ENCODE results near the gene MYLK.

GRCh38 chr3:123683505-123684154 is 200.5 kb downstream of the MYLK start:
- TF ChIP-seq, protein P1, sequence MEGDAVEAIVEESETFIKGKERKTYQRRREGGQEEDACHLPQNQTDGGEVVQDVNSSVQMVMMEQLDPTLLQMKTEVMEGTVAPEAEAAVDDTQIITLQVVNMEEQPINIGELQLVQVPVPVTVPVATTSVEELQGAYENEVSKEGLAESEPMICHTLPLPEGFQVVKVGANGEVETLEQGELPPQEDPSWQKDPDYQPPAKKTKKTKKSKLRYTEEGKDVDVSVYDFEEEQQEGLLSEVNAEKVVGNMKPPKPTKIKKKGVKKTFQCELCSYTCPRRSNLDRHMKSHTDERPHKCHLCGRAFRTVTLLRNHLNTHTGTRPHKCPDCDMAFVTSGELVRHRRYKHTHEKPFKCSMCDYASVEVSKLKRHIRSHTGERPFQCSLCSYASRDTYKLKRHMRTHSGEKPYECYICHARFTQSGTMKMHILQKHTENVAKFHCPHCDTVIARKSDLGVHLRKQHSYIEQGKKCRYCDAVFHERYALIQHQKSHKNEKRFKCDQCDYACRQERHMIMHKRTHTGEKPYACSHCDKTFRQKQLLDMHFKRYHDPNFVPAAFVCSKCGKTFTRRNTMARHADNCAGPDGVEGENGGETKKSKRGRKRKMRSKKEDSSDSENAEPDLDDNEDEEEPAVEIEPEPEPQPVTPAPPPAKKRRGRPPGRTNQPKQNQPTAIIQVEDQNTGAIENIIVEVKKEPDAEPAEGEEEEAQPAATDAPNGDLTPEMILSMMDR (conservative IDR thresholded peaks at IDR 0.05; ENCODE audit: low read length), result no peak
- TF ChIP-seq EZH2phosphoT487 (IDR thresholded peaks at IDR 0.05; ENCODE audit: borderline replicate concordance), result no peak

Measured in Loucy (cell line).